ENCODE results near the gene RFNG.

DNA sequence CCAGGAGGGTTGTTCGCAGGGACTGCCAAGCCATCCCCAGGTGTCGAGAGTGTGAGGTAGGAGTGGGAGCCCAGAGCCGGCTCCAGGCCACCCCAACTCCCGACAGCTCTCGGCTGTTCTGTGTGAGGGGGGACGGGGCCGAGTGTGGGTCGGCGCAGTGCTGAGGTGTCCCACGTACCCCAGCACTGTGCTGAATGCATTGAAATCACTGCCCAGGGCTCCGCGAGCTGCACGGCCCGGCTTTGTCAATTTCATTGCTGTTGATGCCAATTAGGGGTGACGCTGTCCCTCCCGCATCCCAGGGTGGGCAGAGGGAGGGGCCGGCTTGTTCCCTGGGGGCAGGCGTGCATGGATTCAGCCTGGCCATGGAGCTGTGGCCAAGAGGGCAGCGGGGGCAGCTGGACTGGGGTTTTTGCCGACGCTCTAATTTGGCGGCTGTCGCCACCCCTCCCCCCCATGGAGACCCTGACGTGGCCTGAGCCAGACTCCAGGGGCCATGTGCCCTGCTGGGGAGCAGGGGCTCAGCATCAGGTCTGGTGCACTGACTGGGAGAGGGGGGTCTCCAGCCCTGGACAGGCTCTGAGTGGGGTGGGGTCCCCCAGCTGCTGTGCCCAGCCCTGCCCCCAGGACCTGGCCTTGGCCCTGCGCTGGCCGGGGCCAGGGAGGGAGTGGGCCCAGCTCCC lies 43.2 kb downstream of the RFNG start:
- TF ChIP-seq, protein P1, sequence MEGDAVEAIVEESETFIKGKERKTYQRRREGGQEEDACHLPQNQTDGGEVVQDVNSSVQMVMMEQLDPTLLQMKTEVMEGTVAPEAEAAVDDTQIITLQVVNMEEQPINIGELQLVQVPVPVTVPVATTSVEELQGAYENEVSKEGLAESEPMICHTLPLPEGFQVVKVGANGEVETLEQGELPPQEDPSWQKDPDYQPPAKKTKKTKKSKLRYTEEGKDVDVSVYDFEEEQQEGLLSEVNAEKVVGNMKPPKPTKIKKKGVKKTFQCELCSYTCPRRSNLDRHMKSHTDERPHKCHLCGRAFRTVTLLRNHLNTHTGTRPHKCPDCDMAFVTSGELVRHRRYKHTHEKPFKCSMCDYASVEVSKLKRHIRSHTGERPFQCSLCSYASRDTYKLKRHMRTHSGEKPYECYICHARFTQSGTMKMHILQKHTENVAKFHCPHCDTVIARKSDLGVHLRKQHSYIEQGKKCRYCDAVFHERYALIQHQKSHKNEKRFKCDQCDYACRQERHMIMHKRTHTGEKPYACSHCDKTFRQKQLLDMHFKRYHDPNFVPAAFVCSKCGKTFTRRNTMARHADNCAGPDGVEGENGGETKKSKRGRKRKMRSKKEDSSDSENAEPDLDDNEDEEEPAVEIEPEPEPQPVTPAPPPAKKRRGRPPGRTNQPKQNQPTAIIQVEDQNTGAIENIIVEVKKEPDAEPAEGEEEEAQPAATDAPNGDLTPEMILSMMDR (IDR thresholded peaks at IDR 0.05) = no peak
- TF ChIP-seq EZH2 (IDR thresholded peaks at IDR 0.05) = no peak
- TF ChIP-seq EZH2phosphoT487 (IDR thresholded peaks at IDR 0.05) = no peak

All from neural progenitor cell (in vitro differentiated cells).